ENCODE measurements around the gene SHPK. TPM values are rescaled to one million over a fixed set of nuclear protein-coding genes. Genes with fewer than 3 reads are reported as not detected.

SHPK gene
- total RNA-seq, 4 donors from 2014 or later = 9.4 to 25.5 (median 12.1) TPM

DNA sequence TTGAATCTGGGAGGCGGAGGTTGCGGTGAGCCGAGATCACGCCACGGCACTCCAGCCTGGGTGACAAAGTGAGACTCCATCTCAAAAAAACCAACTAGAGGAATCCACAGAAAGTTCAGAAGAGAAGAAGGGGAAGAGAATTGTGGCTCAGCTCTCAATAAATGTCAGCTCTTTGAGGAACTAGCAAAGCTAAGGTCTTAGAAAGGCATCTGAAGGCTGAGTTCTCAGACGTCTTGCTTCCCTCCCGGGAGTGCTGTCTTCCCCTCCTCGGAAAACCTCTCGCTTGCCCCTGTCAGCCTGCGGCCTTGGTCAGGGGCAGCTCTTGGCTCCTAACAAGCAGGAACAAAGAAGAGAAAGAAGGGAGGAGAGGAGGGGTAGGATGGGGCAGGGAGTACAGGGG is 5.3 kb downstream of the SHPK start:
- DNase-seq (ENCODE audit: low spot score) = no peak
- no peak for ATAC-seq (ENCODE audit: low FRiP score)

GRCh38 chr17:3627769-3628167 is 8.3 kb downstream of the SHPK start:
- ATAC-seq (ENCODE audit: low FRiP score) (no peak), DNase-seq (ENCODE audit: low spot score) (no peak)
- TF ChIP-seq, protein P1, sequence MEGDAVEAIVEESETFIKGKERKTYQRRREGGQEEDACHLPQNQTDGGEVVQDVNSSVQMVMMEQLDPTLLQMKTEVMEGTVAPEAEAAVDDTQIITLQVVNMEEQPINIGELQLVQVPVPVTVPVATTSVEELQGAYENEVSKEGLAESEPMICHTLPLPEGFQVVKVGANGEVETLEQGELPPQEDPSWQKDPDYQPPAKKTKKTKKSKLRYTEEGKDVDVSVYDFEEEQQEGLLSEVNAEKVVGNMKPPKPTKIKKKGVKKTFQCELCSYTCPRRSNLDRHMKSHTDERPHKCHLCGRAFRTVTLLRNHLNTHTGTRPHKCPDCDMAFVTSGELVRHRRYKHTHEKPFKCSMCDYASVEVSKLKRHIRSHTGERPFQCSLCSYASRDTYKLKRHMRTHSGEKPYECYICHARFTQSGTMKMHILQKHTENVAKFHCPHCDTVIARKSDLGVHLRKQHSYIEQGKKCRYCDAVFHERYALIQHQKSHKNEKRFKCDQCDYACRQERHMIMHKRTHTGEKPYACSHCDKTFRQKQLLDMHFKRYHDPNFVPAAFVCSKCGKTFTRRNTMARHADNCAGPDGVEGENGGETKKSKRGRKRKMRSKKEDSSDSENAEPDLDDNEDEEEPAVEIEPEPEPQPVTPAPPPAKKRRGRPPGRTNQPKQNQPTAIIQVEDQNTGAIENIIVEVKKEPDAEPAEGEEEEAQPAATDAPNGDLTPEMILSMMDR (IDR thresholded peaks at IDR 0.05) = no peak

More for the DNA sequence above, 5.3 kb downstream of the SHPK start:
- TF ChIP-seq, protein P1 (IDR thresholded peaks at IDR 0.05) = no peak

GRCh38 chr17:3626831-3627768 is 8.9 kb downstream of the SHPK start:
- DNase-seq (ENCODE audit: low spot score) = no peak
- TF ChIP-seq, protein P1 (IDR thresholded peaks at IDR 0.05) = no peak
- no peak for ATAC-seq (ENCODE audit: low FRiP score)

DNA sequence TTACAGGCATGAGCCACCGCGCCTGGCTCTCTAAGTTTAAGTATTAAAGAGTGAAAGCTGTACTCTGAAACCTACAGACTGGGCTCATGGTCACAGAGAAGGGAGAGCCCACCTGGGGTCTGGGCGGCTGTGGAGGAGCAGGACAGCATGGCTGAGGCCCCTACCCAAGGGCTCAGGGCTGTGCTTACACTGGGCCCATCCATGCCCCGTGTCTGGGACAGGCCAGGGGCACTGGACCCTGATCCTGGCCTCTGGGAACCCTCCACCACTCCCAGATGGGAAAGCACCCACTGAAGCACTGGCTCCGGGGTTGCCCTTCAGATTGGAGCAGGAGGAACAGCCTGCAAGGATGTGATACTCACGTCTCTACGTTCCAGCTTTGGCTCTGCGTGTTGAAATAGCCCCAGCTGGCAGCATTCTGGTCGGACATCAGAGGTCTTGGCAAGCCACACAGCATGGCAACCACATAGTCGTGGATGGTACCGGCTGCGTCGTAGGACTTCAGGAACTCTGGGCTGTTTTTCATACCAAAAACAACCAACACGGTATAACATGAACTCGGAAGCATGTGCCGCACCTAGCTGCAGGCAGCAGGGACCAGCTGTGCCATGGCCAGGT is 13.0 kb downstream of the SHPK start:
- DNase-seq (ENCODE audit: low spot score) (no peak), ATAC-seq (ENCODE audit: low FRiP score) (no peak)
- TF ChIP-seq, protein P1 (IDR thresholded peaks at IDR 0.05) = no peak

- ATAC-seq (ENCODE audit: low FRiP score) (no peak), DNase-seq (ENCODE audit: low spot score) (no peak)
- TF ChIP-seq, protein P1 (IDR thresholded peaks at IDR 0.05) = no peak
Observed at GRCh38 chr17:3621146-3621720, 14.8 kb downstream of the SHPK start.

DNA sequence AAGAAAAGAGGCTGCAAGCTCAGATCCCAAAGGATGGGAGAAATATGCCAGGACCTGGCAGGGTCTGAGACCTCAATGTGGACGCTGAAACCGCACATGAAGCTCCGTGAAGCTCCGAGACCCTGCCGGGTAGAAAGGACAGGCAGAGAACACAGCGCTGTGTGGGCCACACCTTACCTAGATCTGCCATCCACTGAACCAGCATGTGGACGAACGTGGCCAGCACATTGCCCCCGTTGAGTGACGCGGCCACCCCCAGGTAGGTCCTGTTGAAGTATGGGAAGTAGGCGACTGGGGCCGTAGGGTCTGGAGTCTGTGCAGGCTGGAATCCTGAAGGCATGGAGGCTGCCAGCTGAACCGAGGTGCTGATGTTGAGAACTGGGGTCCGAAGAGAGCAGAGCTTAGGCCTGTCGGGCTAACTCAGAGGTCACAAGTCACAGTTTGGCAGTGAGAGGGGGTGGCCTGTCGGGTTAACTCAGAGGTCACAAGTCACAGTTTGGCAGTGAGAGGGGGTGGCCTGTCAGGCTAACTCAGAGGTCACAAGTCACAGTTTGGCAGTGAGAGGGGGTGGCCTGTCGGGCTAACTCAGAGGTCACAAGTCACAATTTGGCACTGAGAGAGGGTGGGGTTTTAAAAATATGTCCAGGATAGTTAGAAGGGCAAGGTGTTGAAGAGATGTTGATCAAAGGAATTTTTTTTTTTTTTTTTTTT is 20.7 kb downstream of the SHPK start:
- ATAC-seq (ENCODE audit: low FRiP score) (no peak), DNase-seq (ENCODE audit: low spot score) (no peak)
- TF ChIP-seq, protein P1 (IDR thresholded peaks at IDR 0.05) = no peak
